ENCODE results near the gene MYO3B. TPM values are rescaled to one million over a fixed set of nuclear protein-coding genes. Genes with fewer than 3 reads are reported as not detected.

The MYO3B gene
- total and polyA plus RNA-seq, 2 donors (not counting 3 experiments of a cell fraction or from before 2014, with no cell fraction given), result 0.03 TPM; not detected in 1

- Histone ChIP-seq H3K79me2 (ENCODE audit: control insufficient read depth, insufficient read depth, low read length) (no peaks in the 10 kb centered on the region), H3K4me2 (ENCODE audit: insufficient read depth, low read length) (no peak overlapping the region), H3K36me3 (ENCODE audit: control insufficient read depth in 2 of 2, extremely low read depth in 1 of 2, insufficient read depth in 2 of 2, low read length in 2 of 2) (no peaks in the 10 kb centered on the region), H3K9me1 (replicated peaks; ENCODE audit: control insufficient read depth, extremely low read depth, insufficient read depth, low read length) (no peaks in the 10 kb centered on the region), H3K4me1 (ENCODE audit: control insufficient read depth, extremely low read depth, insufficient read depth, low read length) (no peaks in the 10 kb centered on the region), H3K9me3 (replicated peaks; ENCODE audit: control insufficient read depth, insufficient read depth, low read length) (no peaks in the 10 kb centered on the region), H3K9ac (replicated peaks; ENCODE audit: extremely low read depth, insufficient read depth, low read length) (no peak overlapping the region), H4K20me1 (replicated peaks; ENCODE audit: control insufficient read depth, extremely low read depth, insufficient read depth, low read length) (no peaks in the 10 kb centered on the region), H3K4me3 (replicated peaks in 1 of 3; ENCODE audit: insufficient read depth in 1 of 3, low read depth in 1 of 3, low read length in 3 of 3) (no peak overlapping the region), H2AFZ (ENCODE audit: low read depth, low read length) (no peak overlapping the region), H3K27ac (ENCODE audit: insufficient read depth, low read depth, low read length) (no peak overlapping the region), H3K27me3 (ENCODE audit: control insufficient read depth in 2 of 2, insufficient read depth in 2 of 2, low read length in 2 of 2) (peaks cover 1 to 12% of the 10 kb centered on the region in 2 experiments)
- ChIA-PET CTCF (interaction anchor here (0.7 to 2.1 kb wide), 4 partner anchors 9 to 394 kb away, joined by 3 to 11 read pairs (median 4); no protein-coding TSS in a partner anchor), POLR2A (no interaction called here)
- FAIRE-seq (no peak), DNase-seq (ENCODE audit: low read depth, low spot score) (no peak)
- intact Hi-C loops (cut with micrococcal nuclease) (no loop called here), dilution Hi-C loops (cut with MboI; ENCODE audit: extremely low pct_ligation_motif_present, low sequenced_read_pairs) (no loop called here)
- TF ChIP-seq JUN (IDR thresholded peaks at IDR 0.05; ENCODE audit: borderline replicate concordance, insufficient read depth, insufficient read length, low read depth) (no peak), POLR2AphosphoS5 (IDR thresholded peaks at IDR 0.05; ENCODE audit: insufficient read depth, low read depth, low read length) (no peak), MYC (IDR thresholded peaks at IDR 0.05; ENCODE audit: low read depth, low read length) (no peak)
- BruUV-seq (replicated peaks), result no TSS peak
Observed at GRCh38 chr2:170428868-170429267, 250.9 kb downstream of the MYO3B start.

- H3K36me3 ChIP-seq (ENCODE audit: control insufficient read depth in 2 of 2, extremely low read depth in 1 of 2, insufficient read depth in 2 of 2, low read length in 2 of 2), result no peaks in the 10 kb centered on the region
- TF ChIP-seq EZH2 (IDR thresholded peaks at IDR 0.05; ENCODE audit: borderline replicate concordance, low read depth, low read length, severe bottlenecking), result no peak
- TF ChIP-seq POLR2AphosphoS5 (IDR thresholded peaks at IDR 0.05; ENCODE audit: insufficient read depth, low read depth, low read length), result no peak
- TF ChIP-seq, protein P1, sequence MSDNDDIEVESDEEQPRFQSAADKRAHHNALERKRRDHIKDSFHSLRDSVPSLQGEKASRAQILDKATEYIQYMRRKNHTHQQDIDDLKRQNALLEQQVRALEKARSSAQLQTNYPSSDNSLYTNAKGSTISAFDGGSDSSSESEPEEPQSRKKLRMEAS (IDR thresholded peaks at IDR 0.05; ENCODE audit: insufficient read depth, insufficient read length), result no peak
- no peak for TF ChIP-seq MYC (IDR thresholded peaks at IDR 0.05; ENCODE audit: low read depth, low read length)
- no peak for TF ChIP-seq POLR2A (IDR thresholded peaks at IDR 0.05; ENCODE audit: low read depth, low read length)
- TF ChIP-seq, protein P2, sequence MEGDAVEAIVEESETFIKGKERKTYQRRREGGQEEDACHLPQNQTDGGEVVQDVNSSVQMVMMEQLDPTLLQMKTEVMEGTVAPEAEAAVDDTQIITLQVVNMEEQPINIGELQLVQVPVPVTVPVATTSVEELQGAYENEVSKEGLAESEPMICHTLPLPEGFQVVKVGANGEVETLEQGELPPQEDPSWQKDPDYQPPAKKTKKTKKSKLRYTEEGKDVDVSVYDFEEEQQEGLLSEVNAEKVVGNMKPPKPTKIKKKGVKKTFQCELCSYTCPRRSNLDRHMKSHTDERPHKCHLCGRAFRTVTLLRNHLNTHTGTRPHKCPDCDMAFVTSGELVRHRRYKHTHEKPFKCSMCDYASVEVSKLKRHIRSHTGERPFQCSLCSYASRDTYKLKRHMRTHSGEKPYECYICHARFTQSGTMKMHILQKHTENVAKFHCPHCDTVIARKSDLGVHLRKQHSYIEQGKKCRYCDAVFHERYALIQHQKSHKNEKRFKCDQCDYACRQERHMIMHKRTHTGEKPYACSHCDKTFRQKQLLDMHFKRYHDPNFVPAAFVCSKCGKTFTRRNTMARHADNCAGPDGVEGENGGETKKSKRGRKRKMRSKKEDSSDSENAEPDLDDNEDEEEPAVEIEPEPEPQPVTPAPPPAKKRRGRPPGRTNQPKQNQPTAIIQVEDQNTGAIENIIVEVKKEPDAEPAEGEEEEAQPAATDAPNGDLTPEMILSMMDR (IDR thresholded peaks at IDR 0.05; ENCODE audit: extremely low read depth in 1 of 2, insufficient read depth in 1 of 2, low read depth in 1 of 2, low read length in 2 of 2), result no peak
- no peak for TF ChIP-seq FOS (IDR thresholded peaks at IDR 0.05; ENCODE audit: borderline replicate concordance, insufficient read depth, low read length)
- TF ChIP-seq GATA2 (IDR thresholded peaks at IDR 0.05; ENCODE audit: insufficient read depth, insufficient read length, low read depth, low read length), result no peak
- no peak for TF ChIP-seq JUN (IDR thresholded peaks at IDR 0.05; ENCODE audit: borderline replicate concordance, insufficient read depth, insufficient read length, low read depth)
- H4K20me1 ChIP-seq (replicated peaks; ENCODE audit: control insufficient read depth, extremely low read depth, insufficient read depth, low read length), result no peaks in the 10 kb centered on the region
- intact Hi-C loops (cut with micrococcal nuclease) (no loop called here), dilution Hi-C loops (cut with MboI; ENCODE audit: extremely low pct_ligation_motif_present, low sequenced_read_pairs) (no loop called here)
- H2AFZ ChIP-seq (ENCODE audit: low read depth, low read length), result no peak overlapping the region
- H3K4me1 ChIP-seq (ENCODE audit: control insufficient read depth, extremely low read depth, insufficient read depth, low read length), result no peaks in the 10 kb centered on the region
- DNase-seq (ENCODE audit: low read depth, low spot score) (no peak), FAIRE-seq (no peak)
- peaks cover 7 to 33% of the 10 kb centered on the region in 2 experiments for H3K27me3 ChIP-seq (ENCODE audit: control insufficient read depth in 2 of 2, insufficient read depth in 2 of 2, low read length in 2 of 2)
- H3K27ac ChIP-seq (ENCODE audit: insufficient read depth, low read depth, low read length), result no peak overlapping the region
- no TSS peak for BruUV-seq (replicated peaks)
- H3K4me3 ChIP-seq (replicated peaks in 1 of 3; ENCODE audit: insufficient read depth in 1 of 3, low read depth in 1 of 3, low read length in 3 of 3), result no peak overlapping the region
- CTCF ChIA-PET, result no interaction called here
- POLR2A ChIA-PET, result no interaction called here
- no peak overlapping the region for H3K4me2 ChIP-seq (ENCODE audit: insufficient read depth, low read length)
- H3K79me2 ChIP-seq (ENCODE audit: control insufficient read depth, insufficient read depth, low read length), result no peaks in the 10 kb centered on the region
- H3K9me1 ChIP-seq (replicated peaks; ENCODE audit: control insufficient read depth, extremely low read depth, insufficient read depth, low read length), result no peaks in the 10 kb centered on the region
- no peaks in the 10 kb centered on the region for H3K9me3 ChIP-seq (replicated peaks; ENCODE audit: control insufficient read depth, insufficient read depth, low read length)
- no peak overlapping the region for H3K9ac ChIP-seq (replicated peaks; ENCODE audit: extremely low read depth, insufficient read depth, low read length)
Observed at GRCh38 chr2:170432823-170433222, 254.9 kb downstream of the MYO3B start.
